HepG2 (cell line): Measurements from ENCODE around the gene MYO1C. TPM values are rescaled to one million over a fixed set of nuclear protein-coding genes. Genes with fewer than 3 reads are reported as not detected.

Experiments
- ATF7 ChIP-seq, 2 experiments: fragments of 450-650 bp in 1 of 2; sonication (generic) in 1 of 2; formaldehyde crosslinking in 1 of 2; IDR thresholded peaks; 2 replicates each; pipeline versions ENCODE4 v1.4.0 to v1.6.1; 2016 to 2020; ENCODE audit warnings: antibody characterized with exemption in 1 of 2, mild to moderate bottlenecking in 1 of 2, missing genetic modification reagents in 1 of 2
- CEBPB ChIP-seq: IDR thresholded peaks from 2 replicates; pipeline ENCODE4 v1.6.1; 2011; ENCODE audit warnings: low read depth, low read length, improper control_type of control experiment, borderline replicate concordance
- CHD4 ChIP-seq: fragments of 200-600 bp; sonication (generic); IDR thresholded peaks from 2 replicates; pipeline ENCODE4 v1.7.0; 2017; ENCODE audit warnings: mild to moderate bottlenecking, low read length, borderline replicate concordance
- DDIT3 ChIP-seq: sonication (generic); formaldehyde crosslinking; IDR thresholded peaks from 2 replicates; pipeline ENCODE4 v1.4.0; 2020; ENCODE audit warnings: mild to moderate bottlenecking, missing genetic modification reagents
- HHEX ChIP-seq: IDR thresholded peaks from 2 replicates; pipeline ENCODE4 v1.6.1; 2016; ENCODE audit warnings: control low read depth
- HNRNPK ChIP-seq: fragments of 200-400 bp; formaldehyde crosslinking; IDR thresholded peaks from 2 replicates; pipeline ENCODE4 v1.6.1; 2018; ENCODE audit warnings: low read length, low read depth, moderate library complexity, mild to moderate bottlenecking; ENCODE audit not compliant: poor library complexity, severe bottlenecking
- HOXA9 ChIP-seq: sonication (generic); formaldehyde crosslinking; IDR thresholded peaks from 2 replicates; pipeline ENCODE4 v1.8.1; 2022; ENCODE audit warnings: missing genetic modification reagents, mild to moderate bottlenecking, moderate library complexity, borderline replicate concordance
- MAF1 ChIP-seq: sonication (generic); formaldehyde crosslinking; IDR thresholded peaks from 2 replicates; pipeline ENCODE4 v1.5.0; 2020; ENCODE audit warnings: missing genetic modification reagents, borderline replicate concordance
- MTERF4 ChIP-seq: sonication (generic); formaldehyde crosslinking; IDR thresholded peaks from 2 replicates; pipeline ENCODE4 v1.8.0; 2023; ENCODE audit warnings: mild to moderate bottlenecking, missing genetic modification reagents
- NFKBIZ ChIP-seq: IDR thresholded peaks from 2 replicates; pipeline ENCODE4 v1.6.1; 2018; ENCODE audit warnings: missing genetic modification reagents, missing compliant biosample characterization
- PAX8 ChIP-seq: sonication (generic); formaldehyde crosslinking; IDR thresholded peaks from 2 replicates; pipeline ENCODE4 v1.8.0; 2022; ENCODE audit warnings: mild to moderate bottlenecking, missing genetic modification reagents, borderline replicate concordance
- RNF219 ChIP-seq: sonication (generic); formaldehyde crosslinking; IDR thresholded peaks from 2 replicates; pipeline ENCODE4 v1.5.0; 2020; ENCODE audit warnings: mild to moderate bottlenecking, missing genetic modification reagents
- SATB2 ChIP-seq: sonication (generic); formaldehyde crosslinking; IDR thresholded peaks from 2 replicates; pipeline ENCODE4 v1.5.0; 2020; ENCODE audit warnings: missing genetic modification reagents
- STAT5B ChIP-seq: sonication (generic); formaldehyde crosslinking; IDR thresholded peaks from 2 replicates; pipeline ENCODE4 v1.4.0; 2020; ENCODE audit warnings: missing genetic modification reagents
- ZC3H4 ChIP-seq: sonication (generic); formaldehyde crosslinking; IDR thresholded peaks from 2 replicates; pipeline ENCODE4 v1.4.0; 2020; ENCODE audit warnings: missing genetic modification reagents, borderline replicate concordance
- ZNF496 ChIP-seq: sonication (generic); formaldehyde crosslinking; IDR thresholded peaks from 2 replicates; pipeline ENCODE4 v1.8.1; 2023; ENCODE audit warnings: mild to moderate bottlenecking, moderate library complexity, missing genetic modification reagents; ENCODE audit not compliant: insufficient replicate concordance
- ZNF609 ChIP-seq: sonication (generic); formaldehyde crosslinking; IDR thresholded peaks from 2 replicates; pipeline ENCODE4 v1.4.0; 2020; ENCODE audit warnings: mild to moderate bottlenecking, missing genetic modification reagents, borderline replicate concordance
- ZNF678 ChIP-seq: sonication (generic); formaldehyde crosslinking; IDR thresholded peaks from 2 replicates; pipeline ENCODE4 v1.4.0; 2020; ENCODE audit warnings: mild to moderate bottlenecking, missing genetic modification reagents
- ZNF788 ChIP-seq: sonication (generic); formaldehyde crosslinking; IDR thresholded peaks from 2 replicates; pipeline ENCODE4 v1.5.0; 2020; ENCODE audit warnings: mild to moderate bottlenecking, missing genetic modification reagents, borderline replicate concordance
- polyA plus RNA-seq, 8 experiments: library from polyadenylated mRNA; depleted of rRNA in 3 of 8; stranded (reverse) in 7 of 8; unstranded in 1 of 8; fragments of >200 nt; fragmentation: Illumina TruSeq in 4 of 8; extraction: Trizol in 4 of 8; gene quantifications; 2 replicates each; pipeline versions ENCODE4 v1.2.1 to v1.2.3, GENCODE V29; 2011 to 2016; ENCODE audit warnings: low read depth in 4 of 8, missing spikeins in 1 of 8, mixed read lengths in 1 of 8; ENCODE audit not compliant: insufficient read depth in 1 of 8
- total RNA-seq, 5 experiments: library from RNA; depleted of rRNA; stranded (reverse); fragments of >200 nt; fragmentation: Illumina TruSeq; extraction: Trizol; gene quantifications; 2 replicates each; pipeline ENCODE4 v1.2.3, GENCODE V29; 2016; ENCODE audit warnings: low read depth in 1 of 5

The MYO1C gene
- total and polyA plus RNA-seq, 2 of the 13 experiments (the other 11 are each of a cell fraction or from before 2014, with no cell fraction given), result 22.7 to 40.8 TPM

- no peak for TF ChIP-seq CEBPB
- TF ChIP-seq PAX8 (CRISPR knock-in tag), result 0 out of 2 replicates have a peak, but pooled peaks have one; percentile 91
- TF ChIP-seq CHD4, result no peak
- peak; percentile 19 for TF ChIP-seq HNRNPK
- 0 out of 2 replicates have a peak, but pooled peaks have one; percentile 23 for TF ChIP-seq NFKBIZ (CRISPR knock-in tag)
- TF ChIP-seq ZNF496, result no peak
- TF ChIP-seq ATF7 (IDR thresholded peaks at IDR 0.05), result no peak
- TF ChIP-seq ATF7 (CRISPR knock-in tag; IDR thresholded peaks at IDR 0.05), result no peak
- TF ChIP-seq HHEX (CRISPR knock-in tag), result no peak
- peak; percentile 41; the same call in 1 of the 2 replicates for TF ChIP-seq ZNF678 (CRISPR knock-in tag)
- TF ChIP-seq SATB2, result no peak
- TF ChIP-seq MAF1, result peak; percentile 9; the same call in 1 of the 2 replicates
- TF ChIP-seq ZNF788 (CRISPR knock-in tag), result no peak; the same call in none of the 2 replicates
- TF ChIP-seq RNF219 (CRISPR knock-in tag), result no peak
- 0 out of 2 replicates have a peak, but pooled peaks have one; percentile 28 for TF ChIP-seq MTERF4
- no peak for TF ChIP-seq ZC3H4 (CRISPR knock-in tag)
- TF ChIP-seq ZNF609 (CRISPR knock-in tag), result no peak; the same call in 1 of the 2 replicates
- TF ChIP-seq DDIT3 (CRISPR knock-in tag), result no peak
- TF ChIP-seq STAT5B (CRISPR knock-in tag), result no peak
- TF ChIP-seq HOXA9 (CRISPR knock-in tag), result no peak; the same call in 1 of the 2 replicates
Measured at GRCh38 chr17:1455797-1456599, 36.5 kb downstream of the MYO1C start, which contains the start of gene CRK (continued).
